Mesothelial cell of epicardium (in vitro differentiated cells): ENCODE data around the gene PCLAF. TPM values are rescaled to one million over a fixed set of nuclear protein-coding genes. Genes with fewer than 3 reads are reported as not detected.

ENCODE experiments used
- DNase-seq, 2 experiments: peaks; one replicate each; pipeline ENCODE4 v3.0.0; 2021; ENCODE audit warnings: low spot score in 2 of 2; ENCODE audit not compliant: unreplicated experiment in 2 of 2
- H3K27ac Mint-ChIP-seq: 2 replicates; pipeline ENCODE4 v1.8.0; 2021; ENCODE audit warnings: mixed read lengths
- H3K27me3 Mint-ChIP-seq: 2 replicates; pipeline ENCODE4 v1.8.0; 2021; ENCODE audit warnings: low read depth, mixed read lengths
- H3K36me3 Mint-ChIP-seq: 2 replicates; pipeline ENCODE4 v1.8.0; 2021; ENCODE audit warnings: mixed read lengths
- H3K4me1 Mint-ChIP-seq: 2 replicates; pipeline ENCODE4 v1.8.0; 2021; ENCODE audit warnings: mixed read lengths
- H3K4me3 Mint-ChIP-seq: 2 replicates; pipeline ENCODE4 v1.8.0; 2021; ENCODE audit warnings: mild to moderate bottlenecking, moderate library complexity, mixed read lengths
- H3K9me3 Mint-ChIP-seq: 2 replicates; pipeline ENCODE4 v1.8.0; 2021; ENCODE audit warnings: mixed read lengths
- total RNA-seq: library from RNA; stranded (reverse); gene quantifications from 3 replicates; pipeline ENCODE4 v1.2.1, GENCODE V29; 2021
- TF ChIP-seq, protein P1 (sequence below): fragments of 200-600 bp; sonication (generic); IDR thresholded peaks from one replicate; pipeline ENCODE4 v1.5.0; 2021; ENCODE audit warnings: antibody characterized with exemption; ENCODE audit not compliant: unreplicated experiment

The PCLAF gene
- total RNA-seq, 1 donor from 2014 or later: 16.6 TPM

DNA sequence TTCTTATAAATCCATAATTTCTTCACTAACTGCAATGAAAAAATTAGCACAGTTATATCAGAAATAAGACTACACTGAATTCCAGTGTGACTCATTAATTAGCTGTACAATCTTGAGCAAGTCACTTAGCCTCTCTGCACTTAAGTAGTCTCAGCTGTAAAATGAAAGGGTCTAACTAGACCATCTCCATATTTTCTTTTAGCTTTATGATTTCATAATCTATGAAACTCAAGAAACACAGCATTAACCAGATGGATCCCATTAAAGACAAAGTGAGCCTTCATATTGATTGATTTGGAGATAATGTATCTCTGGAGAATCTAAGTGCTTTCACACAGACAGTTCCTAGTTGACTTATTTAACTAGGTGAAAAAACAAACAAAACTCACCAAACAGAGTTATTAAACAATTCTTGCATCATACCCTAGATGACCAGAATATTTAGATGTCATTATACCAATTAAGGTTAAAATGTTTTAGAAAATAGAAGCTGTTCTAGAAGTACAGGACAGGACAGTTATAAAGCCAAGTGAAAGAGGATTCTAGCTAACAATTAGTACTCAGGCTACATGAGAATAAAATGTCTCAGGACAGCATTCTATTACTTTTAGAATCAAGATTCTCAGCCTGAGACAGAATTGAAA, 36.5 kb downstream of the PCLAF start:
- DNase-seq: no peak
- Mint-ChIP-seq H3K9me3 (no peaks in the 10 kb centered on the region), H3K4me3 (no peak overlapping the region), H3K27me3 (no peaks in the 10 kb centered on the region), H3K36me3 (peaks cover 11% of the 10 kb centered on the region), H3K4me1 (peaks cover 15% of the 10 kb centered on the region), H3K27ac (peak overlapping the region; percentile 30)
- TF ChIP-seq, protein P1, sequence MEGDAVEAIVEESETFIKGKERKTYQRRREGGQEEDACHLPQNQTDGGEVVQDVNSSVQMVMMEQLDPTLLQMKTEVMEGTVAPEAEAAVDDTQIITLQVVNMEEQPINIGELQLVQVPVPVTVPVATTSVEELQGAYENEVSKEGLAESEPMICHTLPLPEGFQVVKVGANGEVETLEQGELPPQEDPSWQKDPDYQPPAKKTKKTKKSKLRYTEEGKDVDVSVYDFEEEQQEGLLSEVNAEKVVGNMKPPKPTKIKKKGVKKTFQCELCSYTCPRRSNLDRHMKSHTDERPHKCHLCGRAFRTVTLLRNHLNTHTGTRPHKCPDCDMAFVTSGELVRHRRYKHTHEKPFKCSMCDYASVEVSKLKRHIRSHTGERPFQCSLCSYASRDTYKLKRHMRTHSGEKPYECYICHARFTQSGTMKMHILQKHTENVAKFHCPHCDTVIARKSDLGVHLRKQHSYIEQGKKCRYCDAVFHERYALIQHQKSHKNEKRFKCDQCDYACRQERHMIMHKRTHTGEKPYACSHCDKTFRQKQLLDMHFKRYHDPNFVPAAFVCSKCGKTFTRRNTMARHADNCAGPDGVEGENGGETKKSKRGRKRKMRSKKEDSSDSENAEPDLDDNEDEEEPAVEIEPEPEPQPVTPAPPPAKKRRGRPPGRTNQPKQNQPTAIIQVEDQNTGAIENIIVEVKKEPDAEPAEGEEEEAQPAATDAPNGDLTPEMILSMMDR: no peak

GRCh38 chr15:64343841-64344240, 37.4 kb downstream of the PCLAF start:
- no peak overlapping the region for H3K4me3 Mint-ChIP-seq
- H3K27me3 Mint-ChIP-seq: no peaks in the 10 kb centered on the region
- no peaks in the 10 kb centered on the region for H3K9me3 Mint-ChIP-seq
- peaks cover 15% of the 10 kb centered on the region for H3K4me1 Mint-ChIP-seq
- H3K36me3 Mint-ChIP-seq: peaks cover 8% of the 10 kb centered on the region
- no peak overlapping the region for H3K27ac Mint-ChIP-seq
- no peak for DNase-seq
- TF ChIP-seq, protein P1: no peak

DNA sequence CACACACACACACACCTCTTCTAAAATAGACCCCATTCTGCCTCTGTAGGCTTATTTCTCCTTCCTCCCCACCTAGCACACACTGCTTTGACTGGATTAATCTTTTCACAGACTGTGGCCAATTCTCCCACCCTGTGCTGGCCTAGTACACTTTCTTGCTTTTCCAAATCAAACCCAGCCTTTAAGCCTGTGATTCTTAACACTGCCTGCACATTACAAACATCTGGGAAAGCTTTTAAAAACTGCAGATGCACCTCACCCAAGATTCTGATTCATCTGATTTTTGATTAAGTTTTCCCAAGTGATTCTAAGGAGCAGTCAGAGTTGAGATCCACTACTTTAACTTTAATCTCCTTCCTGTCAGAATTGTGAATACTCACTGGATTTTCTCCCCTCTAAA, 38.0 kb downstream of the PCLAF start:
- H3K4me3 Mint-ChIP-seq: no peak overlapping the region
- no peak overlapping the region for H3K27ac Mint-ChIP-seq
- no peaks in the 10 kb centered on the region for H3K27me3 Mint-ChIP-seq
- H3K4me1 Mint-ChIP-seq: peaks cover 15% of the 10 kb centered on the region
- TF ChIP-seq, protein P1: no peak
- peaks cover 7% of the 10 kb centered on the region for H3K36me3 Mint-ChIP-seq
- no peaks in the 10 kb centered on the region for H3K9me3 Mint-ChIP-seq
- DNase-seq: no peak

- H3K27me3 Mint-ChIP-seq: no peaks in the 10 kb centered on the region
- H3K36me3 Mint-ChIP-seq: peaks cover 2% of the 10 kb centered on the region
- no peak overlapping the region for H3K4me3 Mint-ChIP-seq
- TF ChIP-seq, protein P1: no peak
- H3K9me3 Mint-ChIP-seq: no peaks in the 10 kb centered on the region
- H3K27ac Mint-ChIP-seq: no peak overlapping the region
- peaks cover 15% of the 10 kb centered on the region for H3K4me1 Mint-ChIP-seq
- no peak for DNase-seq
Observed at GRCh38 chr15:64341961-64342360, 39.3 kb downstream of the PCLAF start.

- no peak overlapping the region for H3K27ac Mint-ChIP-seq
- H3K4me3 Mint-ChIP-seq: no peak overlapping the region
- no peak for DNase-seq
- H3K9me3 Mint-ChIP-seq: no peaks in the 10 kb centered on the region
- H3K4me1 Mint-ChIP-seq: peaks cover 14% of the 10 kb centered on the region
- no peaks in the 10 kb centered on the region for H3K27me3 Mint-ChIP-seq
- H3K36me3 Mint-ChIP-seq: peaks cover 2% of the 10 kb centered on the region
- TF ChIP-seq, protein P1: no peak
Observed at GRCh38 chr15:64340355-64340754, 40.9 kb downstream of the PCLAF start.
